ENCODE measurements around the gene FOXN4. TPM values are rescaled to one million over a fixed set of nuclear protein-coding genes. Genes with fewer than 3 reads are reported as not detected.

FOXN4 gene
- polyA plus RNA-seq, 1 donor from 2014 or later: 0.14 TPM

- H3K27me3 ChIP-seq (ENCODE audit: insufficient read depth, low read depth, low read length): no peaks in the 10 kb centered on the region
- no peak overlapping the region for H3K9ac ChIP-seq (ENCODE audit: low read length)
- TF ChIP-seq CTCF (IDR thresholded peaks at IDR 0.05; ENCODE audit: poor library complexity, severe bottlenecking): no peak
- TF ChIP-seq MXI1 (conservative IDR thresholded peaks at IDR 0.05; ENCODE audit: poor library complexity, severe bottlenecking): no peak
- no peak for TF ChIP-seq SMC3 (conservative IDR thresholded peaks at IDR 0.05; ENCODE audit: poor library complexity)
- no peak for TF ChIP-seq EZH2 (IDR thresholded peaks at IDR 0.05; ENCODE audit: borderline replicate concordance, insufficient read depth, low read length, poor library complexity, severe bottlenecking)
- TF ChIP-seq POLR2AphosphoS5 (IDR thresholded peaks at IDR 0.05): no peak
- TF ChIP-seq RAD21 (conservative IDR thresholded peaks at IDR 0.05): no peak
- H3F3A ChIP-seq (ENCODE audit: insufficient read depth, low read length, poor library complexity, severe bottlenecking): no peaks in the 10 kb centered on the region
- H3K4me2 ChIP-seq (ENCODE audit: low read length): no peak overlapping the region
- H3K27ac ChIP-seq (ENCODE audit: low read length): no peak overlapping the region
- H4K20me1 ChIP-seq (ENCODE audit: insufficient read depth): no peaks in the 10 kb centered on the region
- no peaks in the 10 kb centered on the region for H3K9me3 ChIP-seq (ENCODE audit: low read length)
- H3K4me3 ChIP-seq (ENCODE audit: low read length): no peak overlapping the region
- H3K9me2 ChIP-seq (ENCODE audit: insufficient read depth, low read length): no peaks in the 10 kb centered on the region
- H3K79me2 ChIP-seq (replicated peaks; ENCODE audit: insufficient read depth, low read length): no peaks in the 10 kb centered on the region
- H3K36me3 ChIP-seq (ENCODE audit: insufficient read depth, low read length): no peaks in the 10 kb centered on the region
- H2AFZ ChIP-seq (ENCODE audit: low read depth, low read length): no peak overlapping the region
These were observed 19.5 kb downstream of the FOXN4 start for GRCh38 chr12:109289551-109289950.

DNA sequence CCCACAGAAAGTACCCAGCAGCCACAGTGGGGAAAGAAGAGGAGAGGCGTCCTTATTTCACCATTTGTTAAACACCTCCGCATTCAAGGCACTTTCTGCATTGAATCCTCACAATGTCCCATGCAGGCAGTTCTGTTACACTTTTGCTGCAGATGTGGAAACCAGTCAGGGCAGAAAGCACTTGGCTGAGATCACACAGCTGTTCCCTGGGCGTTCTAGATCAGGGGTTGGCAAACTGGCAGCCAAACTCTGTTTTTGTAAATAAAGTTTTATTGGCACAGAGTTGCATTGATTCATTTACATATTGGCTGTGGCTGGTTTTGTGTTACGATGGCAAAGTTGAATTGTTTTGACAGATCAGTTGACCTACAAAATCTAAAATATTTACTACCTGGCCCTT, 20.1 kb downstream of the FOXN4 start:
- H4K20me1 ChIP-seq (ENCODE audit: insufficient read depth): no peaks in the 10 kb centered on the region
- no peaks in the 10 kb centered on the region for H3K79me2 ChIP-seq (replicated peaks; ENCODE audit: insufficient read depth, low read length)
- no peak overlapping the region for H3K27ac ChIP-seq (ENCODE audit: low read length)
- no peaks in the 10 kb centered on the region for H3K36me3 ChIP-seq (ENCODE audit: insufficient read depth, low read length)
- H3K9ac ChIP-seq (ENCODE audit: low read length): no peak overlapping the region
- no peaks in the 10 kb centered on the region for H3K27me3 ChIP-seq (ENCODE audit: insufficient read depth, low read depth, low read length)
- no peaks in the 10 kb centered on the region for H3K9me3 ChIP-seq (ENCODE audit: low read length)
- H3K4me3 ChIP-seq (ENCODE audit: low read length): no peak overlapping the region
- no peaks in the 10 kb centered on the region for H3K9me2 ChIP-seq (ENCODE audit: insufficient read depth, low read length)
- H3K4me2 ChIP-seq (ENCODE audit: low read length): no peak overlapping the region
- H2AFZ ChIP-seq (ENCODE audit: low read depth, low read length): no peak overlapping the region
- TF ChIP-seq POLR2AphosphoS5 (IDR thresholded peaks at IDR 0.05): no peak
- no peak for TF ChIP-seq SMC3 (conservative IDR thresholded peaks at IDR 0.05; ENCODE audit: poor library complexity)
- TF ChIP-seq CTCF (IDR thresholded peaks at IDR 0.05; ENCODE audit: poor library complexity, severe bottlenecking): no peak
- no peak for TF ChIP-seq MXI1 (conservative IDR thresholded peaks at IDR 0.05; ENCODE audit: poor library complexity, severe bottlenecking)
- TF ChIP-seq EP300 (conservative IDR thresholded peaks at IDR 0.05; ENCODE audit: poor library complexity, severe bottlenecking): no peak
- TF ChIP-seq RAD21 (conservative IDR thresholded peaks at IDR 0.05): no peak
- TF ChIP-seq, protein P1, sequence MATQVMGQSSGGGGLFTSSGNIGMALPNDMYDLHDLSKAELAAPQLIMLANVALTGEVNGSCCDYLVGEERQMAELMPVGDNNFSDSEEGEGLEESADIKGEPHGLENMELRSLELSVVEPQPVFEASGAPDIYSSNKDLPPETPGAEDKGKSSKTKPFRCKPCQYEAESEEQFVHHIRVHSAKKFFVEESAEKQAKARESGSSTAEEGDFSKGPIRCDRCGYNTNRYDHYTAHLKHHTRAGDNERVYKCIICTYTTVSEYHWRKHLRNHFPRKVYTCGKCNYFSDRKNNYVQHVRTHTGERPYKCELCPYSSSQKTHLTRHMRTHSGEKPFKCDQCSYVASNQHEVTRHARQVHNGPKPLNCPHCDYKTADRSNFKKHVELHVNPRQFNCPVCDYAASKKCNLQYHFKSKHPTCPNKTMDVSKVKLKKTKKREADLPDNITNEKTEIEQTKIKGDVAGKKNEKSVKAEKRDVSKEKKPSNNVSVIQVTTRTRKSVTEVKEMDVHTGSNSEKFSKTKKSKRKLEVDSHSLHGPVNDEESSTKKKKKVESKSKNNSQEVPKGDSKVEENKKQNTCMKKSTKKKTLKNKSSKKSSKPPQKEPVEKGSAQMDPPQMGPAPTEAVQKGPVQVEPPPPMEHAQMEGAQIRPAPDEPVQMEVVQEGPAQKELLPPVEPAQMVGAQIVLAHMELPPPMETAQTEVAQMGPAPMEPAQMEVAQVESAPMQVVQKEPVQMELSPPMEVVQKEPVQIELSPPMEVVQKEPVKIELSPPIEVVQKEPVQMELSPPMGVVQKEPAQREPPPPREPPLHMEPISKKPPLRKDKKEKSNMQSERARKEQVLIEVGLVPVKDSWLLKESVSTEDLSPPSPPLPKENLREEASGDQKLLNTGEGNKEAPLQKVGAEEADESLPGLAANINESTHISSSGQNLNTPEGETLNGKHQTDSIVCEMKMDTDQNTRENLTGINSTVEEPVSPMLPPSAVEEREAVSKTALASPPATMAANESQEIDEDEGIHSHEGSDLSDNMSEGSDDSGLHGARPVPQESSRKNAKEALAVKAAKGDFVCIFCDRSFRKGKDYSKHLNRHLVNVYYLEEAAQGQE (IDR thresholded peaks at IDR 0.05; ENCODE audit: borderline replicate concordance): no peak
- TF ChIP-seq TAF1 (IDR thresholded peaks at IDR 0.05; ENCODE audit: low read depth): no peak
- TF ChIP-seq EZH2 (IDR thresholded peaks at IDR 0.05; ENCODE audit: borderline replicate concordance, insufficient read depth, low read length, poor library complexity, severe bottlenecking): no peak
- H3F3A ChIP-seq (ENCODE audit: insufficient read depth, low read length, poor library complexity, severe bottlenecking): no peaks in the 10 kb centered on the region

Data from neural cell (in vitro differentiated cells).